Astrocyte (in vitro differentiated cells and primary cell): ENCODE measurements around the gene FOSL2. TPM values are rescaled to one million over a fixed set of nuclear protein-coding genes. Genes with fewer than 3 reads are reported as not detected.
A peak's percentile ranks its signal among the peaks of the same experiment; 100 is the strongest.

Source experiments
- DNase-seq: peaks from one replicate; pipeline ENCODE4 v3.0.0-alpha.2; 2010; ENCODE audit warnings: low read depth
- FAIRE-seq: peaks from 2 replicates; lab custom pipeline; 2011; peaks lifted over from hg19 to GRCh38; lab: Jason Lieb, UNC
- H2AFZ ChIP-seq: 2 replicates; pipeline ENCODE4 v1.6.0; 2012; ENCODE audit warnings: low read depth, low read length, inconsistent platforms
- H3K27ac ChIP-seq: 2 replicates; pipeline ENCODE4 v1.5.1; 2011; ENCODE audit warnings: low read depth, low read length, inconsistent platforms
- H3K27me3 ChIP-seq: 2 replicates; pipeline ENCODE4 v1.6.0; 2011; ENCODE audit warnings: low read length, inconsistent platforms; ENCODE audit not compliant: insufficient read depth
- H3K36me3 ChIP-seq: 2 replicates; pipeline ENCODE4 v1.5.1; 2011; ENCODE audit warnings: low read length, inconsistent platforms; ENCODE audit not compliant: insufficient read depth
- H3K4me1 ChIP-seq: 2 replicates; pipeline ENCODE4 v1.5.1; 2011; ENCODE audit warnings: low read length, inconsistent platforms; ENCODE audit not compliant: insufficient read depth
- H3K4me2 ChIP-seq: 2 replicates; pipeline ENCODE4 v1.6.0; 2012; ENCODE audit warnings: low read length, inconsistent platforms
- H3K4me3 ChIP-seq: 2 replicates; pipeline ENCODE4 v1.5.1; 2011; ENCODE audit warnings: low read depth, mild to moderate bottlenecking, low read length, inconsistent platforms; ENCODE audit not compliant: insufficient read depth
- H3K79me2 ChIP-seq: 2 replicates; pipeline ENCODE4 v1.6.0; 2012; ENCODE audit warnings: mild to moderate bottlenecking, low read length, inconsistent platforms; ENCODE audit not compliant: insufficient read depth
- H3K9ac ChIP-seq: 2 replicates; pipeline ENCODE4 v1.6.0; 2012; ENCODE audit warnings: mild to moderate bottlenecking, low read length, inconsistent platforms
- H3K9me3 ChIP-seq: 2 replicates; pipeline ENCODE4 v1.5.1; 2012; ENCODE audit warnings: low read depth, mild to moderate bottlenecking, low read length, inconsistent platforms; ENCODE audit not compliant: insufficient read depth
- H4K20me1 ChIP-seq: 2 replicates; pipeline ENCODE4 v1.6.0; 2012; ENCODE audit warnings: low read length, inconsistent platforms; ENCODE audit not compliant: insufficient read depth
- H3K27ac Mint-ChIP-seq: one replicate; pipeline ENCODE4 v1.8.0; 2021; ENCODE audit warnings: mild to moderate bottlenecking, mixed read lengths; ENCODE audit not compliant: unreplicated experiment
- H3K27me3 Mint-ChIP-seq: one replicate; pipeline ENCODE4 v1.8.0; 2021; ENCODE audit warnings: low read depth, mixed read lengths; ENCODE audit not compliant: unreplicated experiment
- H3K36me3 Mint-ChIP-seq: one replicate; pipeline ENCODE4 v1.8.0; 2021; ENCODE audit warnings: low read depth, mixed read lengths; ENCODE audit not compliant: unreplicated experiment
- H3K4me1 Mint-ChIP-seq: one replicate; pipeline ENCODE4 v1.8.0; 2021; ENCODE audit warnings: low read depth, mixed read lengths; ENCODE audit not compliant: unreplicated experiment
- H3K4me3 Mint-ChIP-seq: one replicate; pipeline ENCODE4 v1.8.0; 2021; ENCODE audit warnings: mild to moderate bottlenecking, moderate library complexity, mixed read lengths; ENCODE audit not compliant: unreplicated experiment
- H3K9me3 Mint-ChIP-seq: one replicate; pipeline ENCODE4 v1.8.0; 2021; ENCODE audit warnings: mild to moderate bottlenecking, mixed read lengths; ENCODE audit not compliant: unreplicated experiment
- EZH2 ChIP-seq: IDR thresholded peaks from 2 replicates; pipeline ENCODE4 v1.6.1; 2012; ENCODE audit warnings: mild to moderate bottlenecking, low read length, inconsistent platforms; ENCODE audit not compliant: insufficient read depth
- total RNA-seq: library from RNA; stranded (reverse); gene quantifications from 2 replicates; pipeline ENCODE4 v1.2.1, GENCODE V29; 2021
- TF ChIP-seq, protein P1 (sequence below): IDR thresholded peaks from 2 replicates; pipeline ENCODE4 v1.5.1; 2011; ENCODE audit warnings: low read depth, mild to moderate bottlenecking, inconsistent platforms, low read length, moderate library complexity; ENCODE audit not compliant: insufficient read depth

The FOSL2 gene
- total RNA-seq, 1 donor from 2014 or later: 158 TPM

DNA sequence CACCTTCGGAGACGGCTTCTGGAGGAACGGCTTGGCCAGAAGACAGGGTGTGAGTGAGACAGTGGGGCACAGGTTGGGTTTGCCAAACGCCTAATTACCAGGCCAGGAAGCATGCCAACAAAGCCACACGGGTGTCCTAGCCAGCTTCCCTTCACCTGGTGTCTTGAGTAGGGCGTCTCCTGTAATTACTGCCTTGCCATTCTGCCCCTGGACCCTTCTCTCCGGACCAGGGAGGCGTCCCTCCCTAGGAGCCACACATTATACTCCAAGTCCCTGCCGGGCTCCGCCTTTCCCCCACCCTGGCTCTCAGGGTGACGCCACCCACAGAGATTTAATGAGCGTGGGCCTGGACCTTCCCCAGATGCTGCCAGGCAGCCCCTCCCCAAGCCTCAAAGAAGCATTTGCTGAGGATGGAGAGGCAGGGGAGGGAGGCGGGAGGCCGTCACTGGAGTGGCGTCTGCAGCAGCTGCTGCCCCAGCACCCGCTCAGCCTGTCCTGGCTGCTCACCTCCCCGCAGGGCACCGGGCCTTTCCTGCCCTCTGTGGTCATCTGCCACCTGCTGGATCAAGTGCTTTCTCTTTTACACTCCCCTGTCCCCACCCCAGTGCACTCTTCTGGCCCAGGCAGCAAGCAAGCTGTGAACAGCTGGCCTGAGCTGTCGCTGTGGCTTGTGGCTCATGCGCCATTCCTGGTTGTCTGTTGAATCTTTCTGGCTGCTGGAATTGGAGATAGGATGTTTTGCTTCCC lies 20.7 kb downstream of the FOSL2 start:
- TF ChIP-seq, protein P1, sequence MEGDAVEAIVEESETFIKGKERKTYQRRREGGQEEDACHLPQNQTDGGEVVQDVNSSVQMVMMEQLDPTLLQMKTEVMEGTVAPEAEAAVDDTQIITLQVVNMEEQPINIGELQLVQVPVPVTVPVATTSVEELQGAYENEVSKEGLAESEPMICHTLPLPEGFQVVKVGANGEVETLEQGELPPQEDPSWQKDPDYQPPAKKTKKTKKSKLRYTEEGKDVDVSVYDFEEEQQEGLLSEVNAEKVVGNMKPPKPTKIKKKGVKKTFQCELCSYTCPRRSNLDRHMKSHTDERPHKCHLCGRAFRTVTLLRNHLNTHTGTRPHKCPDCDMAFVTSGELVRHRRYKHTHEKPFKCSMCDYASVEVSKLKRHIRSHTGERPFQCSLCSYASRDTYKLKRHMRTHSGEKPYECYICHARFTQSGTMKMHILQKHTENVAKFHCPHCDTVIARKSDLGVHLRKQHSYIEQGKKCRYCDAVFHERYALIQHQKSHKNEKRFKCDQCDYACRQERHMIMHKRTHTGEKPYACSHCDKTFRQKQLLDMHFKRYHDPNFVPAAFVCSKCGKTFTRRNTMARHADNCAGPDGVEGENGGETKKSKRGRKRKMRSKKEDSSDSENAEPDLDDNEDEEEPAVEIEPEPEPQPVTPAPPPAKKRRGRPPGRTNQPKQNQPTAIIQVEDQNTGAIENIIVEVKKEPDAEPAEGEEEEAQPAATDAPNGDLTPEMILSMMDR: no peak
- no peak for TF ChIP-seq EZH2
- peaks cover 86% of the 10 kb centered on the region for H4K20me1 ChIP-seq
- H3K9me3 Mint-ChIP-seq: no peaks in the 10 kb centered on the region
- no peak overlapping the region for H3K9ac ChIP-seq
- H3K79me2 ChIP-seq: peaks cover 75% of the 10 kb centered on the region
- H3K4me2 ChIP-seq: no peak overlapping the region
- no peaks in the 10 kb centered on the region for H3K9me3 ChIP-seq
- H3K4me1 ChIP-seq: peaks cover 37% of the 10 kb centered on the region
- H3K27ac Mint-ChIP-seq: peak overlapping the region; percentile 53
- H3K36me3 Mint-ChIP-seq: peaks cover 37% of the 10 kb centered on the region
- H2AFZ ChIP-seq: no peak overlapping the region
- peaks cover 59% of the 10 kb centered on the region for H3K4me1 Mint-ChIP-seq
- H3K27me3 ChIP-seq: no peaks in the 10 kb centered on the region
- H3K36me3 ChIP-seq: peaks cover 55% of the 10 kb centered on the region
- no peak overlapping the region for H3K4me3 ChIP-seq
- H3K4me3 Mint-ChIP-seq: peak overlapping the region; percentile 8
- H3K27me3 Mint-ChIP-seq: no peaks in the 10 kb centered on the region
- H3K27ac ChIP-seq: peak overlapping the region; percentile 1
- FAIRE-seq: no peak
- no peak for DNase-seq

DNA sequence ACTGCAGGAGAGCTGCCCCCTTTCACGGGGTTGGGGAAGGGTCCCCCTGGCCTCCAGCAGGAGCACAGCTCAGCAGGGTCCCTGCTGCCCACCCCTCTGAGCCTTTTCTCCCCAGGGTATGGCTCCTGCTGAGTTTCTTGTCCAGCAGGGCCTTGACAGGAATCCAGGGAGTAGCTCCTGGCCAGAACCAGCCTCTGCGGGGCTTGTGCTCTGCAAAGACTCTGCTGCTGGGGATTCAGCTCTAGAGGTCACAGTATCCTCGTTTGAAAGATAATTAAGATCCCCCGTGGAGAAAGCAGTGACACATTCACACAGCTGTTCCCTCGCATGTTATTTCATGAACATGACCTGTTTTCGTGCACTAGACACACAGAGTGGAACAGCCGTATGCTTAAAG lies 21.2 kb downstream of the FOSL2 start:
- H3K27ac Mint-ChIP-seq: peak overlapping the region; percentile 53
- Histone ChIP-seq H3K9ac (no peak overlapping the region), H3K36me3 (peaks cover 52% of the 10 kb centered on the region)

More for the DNA sequence above, 21.2 kb downstream of the FOSL2 start:
- Histone ChIP-seq H3K4me2 (no peak overlapping the region), H3K4me3 (no peak overlapping the region), H2AFZ (no peak overlapping the region), H3K27me3 (no peaks in the 10 kb centered on the region), H4K20me1 (peaks cover 87% of the 10 kb centered on the region), H3K27ac (peak overlapping the region; percentile 1), H3K79me2 (peaks cover 76% of the 10 kb centered on the region), H3K4me1 (peaks cover 31% of the 10 kb centered on the region), H3K9me3 (no peaks in the 10 kb centered on the region)
- Mint-ChIP-seq H3K36me3 (peaks cover 33% of the 10 kb centered on the region), H3K4me1 (peaks cover 53% of the 10 kb centered on the region), H3K4me3 (peak overlapping the region; percentile 8), H3K9me3 (no peaks in the 10 kb centered on the region), H3K27me3 (no peaks in the 10 kb centered on the region)
- no peak for DNase-seq
- FAIRE-seq: no peak
- TF ChIP-seq, protein P1: no peak
- TF ChIP-seq EZH2: no peak
